Measurements from ENCODE around the gene GOLGB1.
"Not testable (repeated sequence)": the region's sequence is repeated elsewhere in the genome, so short reads cannot be mapped to it uniquely, and the experiment has no call there.

The GOLGB1 gene, protein sequence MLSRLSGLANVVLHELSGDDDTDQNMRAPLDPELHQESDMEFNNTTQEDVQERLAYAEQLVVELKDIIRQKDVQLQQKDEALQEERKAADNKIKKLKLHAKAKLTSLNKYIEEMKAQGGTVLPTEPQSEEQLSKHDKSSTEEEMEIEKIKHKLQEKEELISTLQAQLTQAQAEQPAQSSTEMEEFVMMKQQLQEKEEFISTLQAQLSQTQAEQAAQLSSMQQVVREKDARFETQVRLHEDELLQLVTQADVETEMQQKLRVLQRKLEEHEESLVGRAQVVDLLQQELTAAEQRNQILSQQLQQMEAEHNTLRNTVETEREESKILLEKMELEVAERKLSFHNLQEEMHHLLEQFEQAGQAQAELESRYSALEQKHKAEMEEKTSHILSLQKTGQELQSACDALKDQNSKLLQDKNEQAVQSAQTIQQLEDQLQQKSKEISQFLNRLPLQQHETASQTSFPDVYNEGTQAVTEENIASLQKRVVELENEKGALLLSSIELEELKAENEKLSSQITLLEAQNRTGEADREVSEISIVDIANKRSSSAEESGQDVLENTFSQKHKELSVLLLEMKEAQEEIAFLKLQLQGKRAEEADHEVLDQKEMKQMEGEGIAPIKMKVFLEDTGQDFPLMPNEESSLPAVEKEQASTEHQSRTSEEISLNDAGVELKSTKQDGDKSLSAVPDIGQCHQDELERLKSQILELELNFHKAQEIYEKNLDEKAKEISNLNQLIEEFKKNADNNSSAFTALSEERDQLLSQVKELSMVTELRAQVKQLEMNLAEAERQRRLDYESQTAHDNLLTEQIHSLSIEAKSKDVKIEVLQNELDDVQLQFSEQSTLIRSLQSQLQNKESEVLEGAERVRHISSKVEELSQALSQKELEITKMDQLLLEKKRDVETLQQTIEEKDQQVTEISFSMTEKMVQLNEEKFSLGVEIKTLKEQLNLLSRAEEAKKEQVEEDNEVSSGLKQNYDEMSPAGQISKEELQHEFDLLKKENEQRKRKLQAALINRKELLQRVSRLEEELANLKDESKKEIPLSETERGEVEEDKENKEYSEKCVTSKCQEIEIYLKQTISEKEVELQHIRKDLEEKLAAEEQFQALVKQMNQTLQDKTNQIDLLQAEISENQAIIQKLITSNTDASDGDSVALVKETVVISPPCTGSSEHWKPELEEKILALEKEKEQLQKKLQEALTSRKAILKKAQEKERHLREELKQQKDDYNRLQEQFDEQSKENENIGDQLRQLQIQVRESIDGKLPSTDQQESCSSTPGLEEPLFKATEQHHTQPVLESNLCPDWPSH (N-terminal part only)

DNA sequence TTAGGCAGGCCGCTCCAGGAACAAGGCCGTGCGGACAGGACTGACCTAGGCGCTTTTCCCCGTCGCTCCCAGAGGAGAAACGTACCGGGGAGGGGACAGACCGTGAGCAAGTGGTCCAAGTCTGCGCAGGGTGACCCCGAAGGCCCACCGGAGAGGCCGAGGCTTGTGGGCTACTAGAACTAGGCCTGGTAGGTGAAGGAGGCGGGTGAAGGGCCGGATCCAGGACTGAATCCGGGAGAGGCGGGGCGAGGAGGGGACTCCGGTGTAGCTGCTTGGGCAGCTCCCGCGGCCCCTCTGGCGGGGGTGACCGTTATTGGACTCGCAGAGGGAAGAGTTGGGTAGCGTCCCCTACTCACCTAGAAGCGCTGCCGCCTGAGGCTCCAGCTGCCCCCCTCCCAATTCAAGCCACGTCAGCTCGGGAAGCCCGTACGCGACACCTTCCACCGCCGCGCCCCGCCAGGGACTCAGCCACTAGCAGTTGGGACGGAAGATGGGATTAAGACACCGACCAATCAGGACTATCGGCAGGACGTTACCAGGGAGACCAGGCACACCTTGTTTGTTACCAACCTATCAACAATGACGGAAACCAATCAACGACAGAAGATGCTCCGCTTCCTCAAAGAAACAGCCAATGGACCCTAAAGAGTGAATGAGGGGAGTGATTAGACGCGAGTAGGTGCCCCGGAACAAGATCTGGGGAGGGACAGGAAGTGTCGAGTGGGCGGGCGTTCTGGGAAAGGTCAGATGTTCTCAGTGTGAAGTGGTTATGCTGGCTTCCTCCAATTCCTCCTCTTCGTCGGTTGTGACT, at the start of gene GOLGB1:
GOLGB1 (minus strand) TSS at position 466 of the 811 bp plus-strand sequence. CDS start 18,770 bp downstream, outside the sequence.
- peak; percentile 95 for DNase-seq (ENCODE audit: low spot score)

DNA sequence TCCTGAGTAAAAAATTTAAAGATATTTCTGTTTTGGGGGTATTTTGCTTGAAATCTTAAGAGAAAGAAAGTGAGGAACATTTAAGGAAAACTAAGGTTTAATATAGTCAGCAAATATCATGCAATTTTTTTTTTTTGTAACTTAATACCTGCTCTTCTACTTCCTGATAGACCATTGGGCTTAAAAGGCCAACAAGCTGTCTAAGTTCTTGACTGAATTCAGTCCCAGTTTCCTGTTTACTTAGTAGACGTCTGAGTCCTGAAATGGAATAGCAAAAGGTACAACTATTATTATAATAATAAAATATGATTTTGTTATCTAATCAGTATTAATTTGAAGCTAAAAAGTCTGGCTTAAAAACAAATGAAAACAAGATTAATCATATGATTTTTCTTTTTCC, 47.4 kb upstream of the GOLGB1 start:
- no peak for DNase-seq (ENCODE audit: low spot score)

DNA sequence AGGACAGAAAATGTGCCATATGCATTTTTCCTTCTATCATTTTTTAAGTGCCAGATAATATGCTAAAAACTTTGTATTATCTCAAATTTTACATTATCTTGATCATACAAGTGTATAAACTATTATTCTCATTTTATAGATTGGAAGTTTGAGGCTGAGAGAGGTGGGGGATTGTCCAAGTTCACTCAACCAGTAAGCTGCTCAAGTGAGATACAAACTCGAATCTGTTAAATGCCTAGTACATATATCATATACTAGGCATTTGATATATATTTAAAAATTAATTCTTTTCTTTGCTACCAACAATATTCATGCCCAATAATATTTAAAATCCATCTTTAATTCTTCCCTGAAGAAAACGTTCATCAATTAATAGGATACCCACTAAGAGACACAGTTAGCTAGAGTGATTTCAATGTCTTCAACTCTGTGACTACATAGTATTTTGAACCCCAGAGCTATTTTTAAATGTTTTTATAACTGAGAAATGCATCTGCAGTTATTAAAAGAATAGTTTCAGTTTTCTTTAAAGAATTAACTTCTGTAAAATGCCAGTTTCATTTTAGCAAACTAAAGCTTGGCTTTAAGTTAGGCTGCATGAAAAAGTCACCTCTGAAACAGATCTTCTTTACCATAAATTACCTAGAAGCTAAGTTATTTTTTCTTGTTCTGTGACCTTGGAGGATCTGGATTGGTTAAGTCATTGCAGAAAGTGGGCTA, 44.9 kb upstream of the GOLGB1 start:
- no peak for DNase-seq (ENCODE audit: low spot score)

DNA sequence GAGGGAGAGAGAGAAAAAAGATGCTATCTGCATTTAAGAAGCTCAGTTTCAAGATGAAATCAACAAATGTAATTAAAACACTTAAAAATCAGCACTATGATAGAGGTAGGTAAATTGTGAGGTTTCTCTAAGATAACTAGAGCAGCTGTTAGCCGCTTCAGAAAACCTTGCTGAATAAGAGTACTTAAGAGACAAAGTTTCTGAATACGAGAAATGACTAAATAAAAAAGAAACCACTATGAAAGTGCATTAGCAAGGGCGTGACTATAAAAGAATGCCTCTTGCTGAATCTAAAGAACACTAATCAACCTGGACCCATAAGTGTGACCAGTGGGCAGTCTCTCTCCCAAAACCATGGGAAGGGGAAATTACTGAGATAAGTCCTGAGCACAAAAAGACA, 43.5 kb upstream of the GOLGB1 start:
- no peak for DNase-seq (ENCODE audit: low spot score)

DNA sequence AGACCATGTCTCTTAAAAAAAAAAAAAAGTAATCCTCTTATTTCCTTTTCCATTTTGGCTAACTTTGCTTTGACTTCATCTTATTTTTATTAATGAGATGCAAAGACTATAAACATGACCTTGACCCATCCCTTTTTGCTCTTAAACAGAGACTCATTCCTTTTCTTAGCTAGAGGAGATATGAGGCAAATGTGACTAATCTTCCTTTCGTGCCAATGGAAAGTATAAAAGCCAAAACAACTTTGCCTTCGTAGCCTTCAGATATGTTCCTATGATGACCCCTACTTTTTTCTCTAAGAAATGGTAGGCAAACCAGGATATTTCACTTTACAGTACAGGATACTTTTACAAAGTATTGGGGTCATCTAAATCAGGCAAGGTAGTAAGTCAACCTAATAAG, 36.9 kb upstream of the GOLGB1 start:
- no peak for DNase-seq (ENCODE audit: low spot score)

DNA sequence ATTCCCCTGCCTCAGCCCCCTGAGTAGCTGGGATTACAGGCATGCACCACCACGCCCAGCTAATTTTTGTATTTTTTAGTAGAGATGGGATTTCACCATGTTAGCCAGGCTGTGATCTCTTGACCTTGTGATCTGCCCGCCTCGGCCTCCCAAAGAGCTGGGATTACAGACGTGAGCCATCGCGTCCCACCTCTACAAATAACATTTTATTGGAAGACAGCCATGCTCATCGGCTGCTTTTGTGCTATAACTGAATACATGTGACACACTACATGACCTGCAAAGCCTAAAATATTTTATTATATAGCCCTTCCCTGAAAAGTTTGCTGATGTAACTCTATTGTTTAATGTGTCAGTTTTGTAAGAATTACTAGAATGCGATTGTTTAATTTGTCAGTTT, 33.2 kb upstream of the GOLGB1 start:
- DNase-seq (ENCODE audit: low spot score), result not testable (repeated sequence)

DNA sequence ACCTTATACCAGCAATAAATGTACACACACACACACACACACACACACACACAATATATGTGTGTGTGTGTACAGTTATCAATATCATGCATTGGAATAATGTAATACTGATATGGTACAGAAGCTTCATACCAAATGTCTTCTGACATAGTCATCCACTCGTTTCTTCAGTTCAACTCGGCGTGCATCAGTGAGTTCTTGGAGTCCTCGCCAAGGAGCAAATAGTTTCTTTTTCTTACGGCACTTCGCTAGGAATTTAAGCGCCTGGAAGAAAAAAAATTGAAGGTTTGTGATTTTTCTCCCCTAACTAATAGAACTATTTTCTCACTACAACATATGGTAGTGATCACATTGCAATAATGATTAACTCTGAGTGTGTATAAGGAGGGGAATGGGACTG, 32.1 kb upstream of the GOLGB1 start:
- DNase-seq (ENCODE audit: low spot score), result no peak

DNA sequence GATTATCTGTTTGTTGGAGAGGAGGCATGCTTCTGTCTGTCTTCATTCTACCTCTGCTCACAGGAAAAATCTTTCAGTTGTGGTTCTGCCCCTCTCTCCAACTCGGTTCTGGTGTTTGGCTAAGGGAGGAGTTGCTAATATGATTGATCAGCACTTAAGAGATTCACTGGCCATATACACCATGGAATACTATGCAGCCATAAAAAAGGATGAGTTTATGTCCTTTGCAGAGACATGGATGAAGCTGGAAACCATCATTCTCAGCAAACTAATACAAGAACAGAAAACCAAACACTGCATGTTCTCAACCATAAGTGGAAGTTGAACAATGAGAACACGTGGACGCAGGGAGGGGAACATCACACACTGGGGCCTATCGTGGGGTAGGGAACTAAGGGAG, 25.6 kb upstream of the GOLGB1 start:
- not testable (repeated sequence) for DNase-seq (ENCODE audit: low spot score)

DNA sequence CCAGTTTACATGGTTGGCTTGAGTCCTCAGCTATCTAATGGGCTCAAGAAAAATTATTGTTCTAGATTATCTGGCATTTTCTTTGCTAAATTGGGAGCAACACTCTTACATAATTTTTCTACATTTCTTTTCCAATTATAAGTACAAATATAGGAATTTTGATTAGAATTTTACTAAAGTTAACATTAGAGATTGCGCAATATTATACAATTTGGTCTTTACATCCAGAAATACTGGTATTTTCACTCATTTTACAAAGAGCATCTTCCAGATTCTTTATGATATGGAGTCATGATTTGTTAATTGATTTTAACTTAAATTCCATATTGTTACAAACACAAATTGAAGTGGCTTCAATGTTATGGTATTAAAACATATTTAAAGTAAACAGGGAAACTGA, 19.7 kb upstream of the GOLGB1 start:
- no peak for DNase-seq (ENCODE audit: low spot score)

DNA sequence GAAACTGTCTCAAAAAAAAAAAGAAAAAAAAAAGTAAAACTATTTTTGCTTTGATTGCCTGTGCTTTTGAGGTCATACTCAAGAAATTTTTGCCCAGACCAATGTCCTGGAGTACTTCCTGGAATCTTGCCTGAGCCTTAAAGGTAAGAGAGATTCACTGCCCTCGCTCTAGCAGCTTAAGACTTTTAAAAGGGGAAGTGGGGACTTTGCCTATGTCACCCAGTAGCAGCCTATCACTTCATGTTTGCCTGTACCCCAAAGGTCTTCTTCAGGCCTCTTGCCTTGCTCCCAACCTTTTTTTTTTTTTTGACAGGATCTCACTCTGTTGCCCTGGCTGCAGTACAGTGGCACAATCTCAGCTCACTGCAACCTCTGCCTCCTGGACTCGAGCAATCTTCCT, 18.9 kb upstream of the GOLGB1 start:
- no peak for DNase-seq (ENCODE audit: low spot score)

DNA sequence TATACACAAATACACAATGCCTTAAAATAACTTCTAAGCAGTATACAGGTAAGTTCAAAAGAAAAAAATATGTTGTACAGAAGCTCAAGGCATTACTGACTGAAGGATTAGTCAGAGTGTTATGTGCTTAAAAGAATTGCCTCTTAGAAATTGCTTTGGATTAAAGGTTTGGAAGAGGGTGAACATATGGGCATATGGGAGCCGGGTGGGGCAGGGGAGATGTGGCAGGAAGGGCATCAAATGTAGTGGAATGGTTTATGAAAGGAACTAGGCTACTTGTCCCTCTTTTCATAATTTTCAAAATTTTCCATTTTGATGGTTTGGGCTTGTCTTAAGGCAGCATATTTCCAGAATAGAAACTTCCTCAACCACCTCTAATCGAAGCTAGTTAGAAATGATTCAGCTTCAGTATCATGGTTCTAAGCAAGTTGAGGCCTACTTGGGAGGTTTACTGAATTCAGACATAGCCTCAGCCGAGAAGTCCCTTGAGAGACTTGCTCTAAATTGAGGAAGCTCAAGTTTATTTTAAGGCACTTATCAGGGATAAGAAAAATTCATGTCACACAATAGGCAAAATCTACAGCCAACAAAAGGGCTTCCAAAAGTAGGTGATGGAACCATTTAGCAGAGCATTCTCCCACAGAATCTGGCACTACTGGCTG, 10.1 kb upstream of the GOLGB1 start:
- DNase-seq (ENCODE audit: low spot score), result no peak

DNA sequence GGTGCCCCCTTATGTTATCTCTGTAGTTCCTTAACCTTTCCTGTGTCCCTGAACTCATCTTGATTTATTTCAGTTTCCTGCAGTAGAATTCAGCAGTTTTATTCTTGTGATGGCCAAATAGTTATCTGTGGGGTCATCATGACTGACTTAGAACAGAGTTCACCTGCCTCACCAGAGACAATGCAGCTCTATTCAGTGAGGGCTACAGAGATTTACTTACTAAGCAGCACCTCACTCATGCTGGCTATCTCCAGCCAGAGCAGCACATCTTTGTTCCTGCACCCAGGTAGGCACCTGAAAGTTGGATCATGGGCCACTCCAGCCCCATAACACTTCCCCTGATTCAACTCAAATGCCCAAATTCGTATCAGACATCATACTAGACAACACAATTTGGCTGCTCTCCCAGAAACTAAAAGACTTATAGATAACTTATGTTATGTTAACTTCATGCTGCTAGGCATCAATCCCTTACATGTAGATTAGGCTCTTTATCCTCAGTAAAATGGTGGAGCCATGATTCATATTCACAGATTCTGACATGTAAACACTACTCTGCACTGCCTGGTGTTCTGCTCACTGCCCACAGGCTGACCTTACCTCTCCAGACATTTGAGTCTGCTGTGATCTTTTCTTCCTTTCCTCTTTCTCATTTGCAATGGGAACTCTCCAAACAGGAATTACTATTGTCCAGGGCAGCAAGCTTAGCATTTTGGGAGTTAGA, 9.3 kb upstream of the GOLGB1 start:
- no peak for DNase-seq (ENCODE audit: low spot score)

DNA sequence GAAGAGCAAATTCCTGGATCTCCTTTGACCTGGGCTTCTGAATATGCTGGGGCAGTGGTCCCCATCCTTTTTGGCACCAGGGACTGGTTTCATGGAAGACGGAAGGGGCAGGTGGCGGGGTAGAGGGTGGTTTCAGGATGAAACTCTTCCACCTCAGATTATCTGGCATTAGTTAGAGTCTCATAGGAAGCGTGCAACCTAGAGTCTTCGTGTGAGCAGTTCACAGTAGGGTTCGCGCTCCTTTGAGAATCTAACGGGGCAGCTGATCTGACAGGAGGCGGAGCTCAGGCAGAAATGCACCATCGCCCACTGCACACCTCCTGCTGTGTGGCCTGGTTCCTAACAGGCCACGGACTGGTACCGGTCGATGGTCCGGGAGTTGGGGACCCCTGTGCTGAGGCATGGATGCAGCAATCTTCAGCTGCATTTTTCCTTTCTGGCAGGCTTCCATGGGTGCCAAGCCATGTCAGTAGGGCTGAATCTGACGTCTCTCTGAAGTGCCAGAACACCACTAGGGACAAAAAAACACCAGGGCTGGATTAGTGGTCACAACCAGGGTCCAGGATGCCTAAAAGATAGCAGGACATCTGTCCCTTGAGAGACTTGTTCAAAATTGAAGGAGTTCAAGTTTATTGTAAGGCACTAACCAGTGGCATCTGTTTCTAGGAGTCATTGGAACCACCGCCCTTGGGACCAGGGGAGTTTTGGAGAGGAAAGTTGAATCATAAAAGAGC, 8.4 kb upstream of the GOLGB1 start:
- no peak for DNase-seq (ENCODE audit: low spot score)

DNA sequence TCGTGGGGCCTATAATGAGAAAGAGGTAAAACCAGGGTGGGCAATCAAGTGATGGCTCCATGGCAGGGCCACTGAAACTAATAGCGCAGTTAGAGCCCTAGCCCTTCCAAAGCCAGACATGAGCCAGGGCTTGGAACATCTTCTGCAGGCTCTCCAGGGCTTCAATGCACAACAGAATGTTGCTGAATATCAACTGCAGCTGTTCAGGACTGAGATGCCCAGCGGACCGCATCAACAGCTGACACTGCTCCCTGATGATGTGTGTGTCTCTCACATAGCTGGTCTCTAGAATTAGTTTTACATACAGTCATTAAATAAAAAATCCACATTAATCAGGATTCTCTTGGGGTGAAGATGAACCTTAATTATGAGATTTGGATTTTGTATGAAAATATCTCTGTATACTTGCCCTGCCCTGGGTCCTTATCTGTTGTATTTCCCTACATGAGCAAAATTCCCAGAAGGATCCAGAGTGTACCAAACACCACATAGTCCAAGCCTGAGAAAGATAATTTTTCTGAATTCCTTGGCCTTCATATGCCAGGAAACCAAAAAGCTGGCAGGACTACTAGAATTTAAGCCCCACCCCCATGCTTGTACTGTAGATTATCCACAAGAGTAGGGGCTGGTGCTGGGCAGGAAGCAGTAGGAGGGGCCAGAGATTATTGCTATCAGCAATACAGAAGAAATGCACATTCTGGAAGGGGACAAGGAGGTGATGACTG, 7.7 kb upstream of the GOLGB1 start:
- no peak for DNase-seq (ENCODE audit: low spot score)

DNA sequence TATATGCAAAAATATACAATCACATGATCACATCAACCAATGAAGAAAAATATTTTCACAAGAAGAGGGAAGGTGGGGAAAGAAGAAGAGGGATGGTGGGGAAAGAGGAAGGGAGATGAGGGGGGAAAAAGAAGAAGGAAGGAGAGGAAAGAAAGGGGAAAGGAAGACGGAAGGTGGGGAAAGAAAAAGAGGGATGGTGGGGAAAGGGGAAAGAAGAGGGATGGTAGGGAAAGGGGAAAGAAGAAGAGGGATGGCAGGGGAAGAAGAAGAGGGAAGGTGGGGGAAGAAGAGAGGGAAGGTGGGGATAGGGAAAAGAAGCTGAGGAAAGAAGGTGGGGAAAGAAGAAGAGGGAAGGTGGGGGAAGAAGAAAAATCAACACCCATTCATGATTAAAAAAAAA, 3.2 kb upstream of the GOLGB1 start:
- DNase-seq (ENCODE audit: low spot score), result no peak

DNA sequence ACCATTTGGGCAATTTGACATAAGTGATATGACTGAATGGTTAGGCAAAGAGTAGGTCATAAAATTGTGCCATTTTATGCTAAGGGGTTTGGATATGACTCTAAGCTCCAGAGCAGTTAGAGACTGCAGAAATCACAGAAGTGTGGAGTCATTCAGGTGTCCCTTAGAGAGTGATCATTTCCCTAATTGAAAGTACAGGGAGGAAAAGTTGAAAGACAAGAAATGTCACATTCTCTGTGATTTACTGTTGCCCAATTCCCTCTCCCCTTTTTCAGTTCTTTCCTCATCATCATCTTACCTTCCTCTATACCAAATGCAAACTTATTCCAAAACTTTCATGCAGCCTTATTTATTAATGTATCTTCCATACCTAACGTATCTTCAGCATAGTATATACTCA, 2.7 kb upstream of the GOLGB1 start:
- no peak for DNase-seq (ENCODE audit: low spot score)

DNA sequence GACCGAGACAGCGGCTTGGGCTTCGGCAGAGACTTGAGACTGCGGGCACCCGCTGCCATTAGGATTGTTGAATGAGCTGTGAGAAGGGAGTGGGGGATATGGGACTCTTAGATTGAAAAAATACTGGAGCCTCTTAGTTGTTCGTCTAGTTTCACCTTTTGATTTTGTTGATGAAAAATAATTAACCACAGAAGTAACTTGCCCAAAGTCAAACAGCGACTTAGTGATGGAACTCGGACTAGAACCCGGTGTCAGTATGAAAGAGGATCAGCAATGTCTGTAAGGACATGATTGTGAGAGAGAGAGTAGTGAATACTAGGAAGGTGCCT, 510 bp upstream of the GOLGB1 start:
- no peak for DNase-seq (ENCODE audit: low spot score)

DNA sequence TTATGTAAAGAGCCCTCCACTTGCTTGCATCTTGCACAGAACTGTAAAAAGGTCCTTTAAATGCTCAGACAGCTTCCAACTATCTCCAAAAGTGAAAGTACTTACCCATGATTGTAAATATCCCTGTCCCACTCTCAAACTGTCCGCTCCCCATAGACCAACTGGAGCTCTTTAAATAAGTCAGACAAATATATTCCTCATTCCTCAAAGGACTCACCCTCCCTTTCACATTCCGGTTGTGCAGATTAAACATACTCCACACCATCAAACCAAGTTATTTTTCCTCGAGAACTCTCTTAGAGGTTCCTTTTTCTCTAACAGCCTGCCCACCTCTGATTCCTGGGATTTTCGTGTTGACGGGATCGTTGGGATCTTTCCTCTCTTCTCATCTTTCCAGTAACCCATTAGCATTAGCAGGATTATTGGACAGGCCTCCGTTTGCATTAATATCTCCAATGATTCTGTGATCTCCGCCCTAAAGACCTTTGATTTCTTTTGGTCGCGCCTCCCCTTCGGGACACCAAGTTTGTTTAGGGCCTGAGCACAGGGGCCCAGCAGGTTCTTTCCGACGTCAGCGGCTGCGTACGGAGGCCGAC, 763 bp downstream of the GOLGB1 start:
- DNase-seq (ENCODE audit: low spot score), result peak; percentile 16
